Stimulated activated CD8-positive, alpha-beta memory T cell treated with anti-CD3 and anti-CD28 coated beads, Interleukin-4, amount 100 ng/mL, for 24 hours (primary cell): ENCODE results near the gene RERE.
"Not testable (repeated sequence)": the region's sequence is repeated elsewhere in the genome, so short reads cannot be mapped to it uniquely, and the experiment has no call there.

Experiments used
- DNase-seq: peaks from one replicate; pipeline ENCODE4 v3.0.0-alpha.2; 2020; ENCODE audit warnings: low read depth

RERE gene

GRCh38 chr1:8716238-8716637 lies 101.2 kb downstream of the RERE start:
- no peak for DNase-seq

GRCh38 chr1:8714173-8714572 lies 103.3 kb downstream of the RERE start:
- no peak for DNase-seq

- DNase-seq = no peak
Measured at GRCh38 chr1:8712413-8713231, 104.8 kb downstream of the RERE start.

GRCh38 chr1:8711873-8712412 lies 105.5 kb downstream of the RERE start:
- DNase-seq = no peak

GRCh38 chr1:8711151-8711550 lies 106.3 kb downstream of the RERE start:
- DNase-seq = no peak

GRCh38 chr1:8708259-8708658 lies 109.2 kb downstream of the RERE start:
- no peak for DNase-seq

- DNase-seq = no peak
Measured at GRCh38 chr1:8706995-8707396, 110.4 kb downstream of the RERE start.

GRCh38 chr1:8706291-8706690 lies 111.1 kb downstream of the RERE start:
- DNase-seq = no peak

- DNase-seq = no peak
Measured at GRCh38 chr1:8704866-8705506, 112.5 kb downstream of the RERE start.

- DNase-seq = peak; percentile 49
Measured at GRCh38 chr1:8702850-8703810, 114.3 kb downstream of the RERE start.

GRCh38 chr1:8702472-8702849 lies 115.0 kb downstream of the RERE start:
- no peak for DNase-seq

GRCh38 chr1:8701794-8702471 lies 115.5 kb downstream of the RERE start:
- DNase-seq = no peak

- no peak for DNase-seq
Measured at GRCh38 chr1:8699679-8700078, 117.8 kb downstream of the RERE start.

- DNase-seq = no peak
Measured at GRCh38 chr1:8698937-8699447, 118.4 kb downstream of the RERE start.

- no peak for DNase-seq
Measured at GRCh38 chr1:8698012-8698630, 119.3 kb downstream of the RERE start.

GRCh38 chr1:8695442-8695841 lies 122.0 kb downstream of the RERE start:
- not testable (repeated sequence) for DNase-seq

GRCh38 chr1:8693107-8693506 lies 124.3 kb downstream of the RERE start:
- no peak for DNase-seq

GRCh38 chr1:8691662-8692061 lies 125.8 kb downstream of the RERE start:
- no peak for DNase-seq

- DNase-seq = no peak
Measured at GRCh38 chr1:8690253-8690525, 127.3 kb downstream of the RERE start.

GRCh38 chr1:8689431-8690252 lies 127.8 kb downstream of the RERE start:
- no peak for DNase-seq
